ES-I3 (cell line): ENCODE results near the gene ADGRL1.
"Not testable (repeated sequence)": the region's sequence is repeated elsewhere in the genome, so short reads cannot be mapped to it uniquely, and the experiment has no call there.

ENCODE experiments used
- H3K36me3 ChIP-seq: 2 replicates; pipeline ENCODE4 v1.6.1; 2013; ENCODE audit warnings: mild to moderate bottlenecking, low read length, control low read depth, moderate library complexity; ENCODE audit not compliant: insufficient read depth
- H3K4me1 ChIP-seq: 2 replicates; pipeline ENCODE4 v1.6.1; 2013; ENCODE audit warnings: mild to moderate bottlenecking, control low read depth, low read length; ENCODE audit not compliant: insufficient read depth
- H3K9ac ChIP-seq: 2 replicates; pipeline ENCODE4 v1.6.1; 2013; ENCODE audit warnings: low read depth, mild to moderate bottlenecking, low read length, moderate library complexity
- H3K9me3 ChIP-seq: 2 replicates; pipeline ENCODE4 v1.6.1; 2013; ENCODE audit warnings: mild to moderate bottlenecking, low read length, moderate library complexity; ENCODE audit not compliant: control insufficient read depth, insufficient read depth

ADGRL1 gene

GRCh38 chr19:14187561-14187960, 18.4 kb downstream of the ADGRL1 start:
- Histone ChIP-seq H3K9ac (no peak overlapping the region), H3K9me3 (no peaks in the 10 kb centered on the region), H3K4me1 (no peaks in the 10 kb centered on the region; the same call in 1 of the 2 replicates), H3K36me3 (no peaks in the 10 kb centered on the region)

- H3K9ac ChIP-seq, H3K9me3 ChIP-seq, H3K36me3 ChIP-seq, H3K4me1 ChIP-seq: not testable (repeated sequence)
These were observed 19.3 kb downstream of the ADGRL1 start for GRCh38 chr19:14186684-14187083.

- not testable (repeated sequence) for H3K9ac ChIP-seq, H3K36me3 ChIP-seq, H3K4me1 ChIP-seq, H3K9me3 ChIP-seq
These were observed 20.3 kb downstream of the ADGRL1 start for GRCh38 chr19:14185691-14186090.

GRCh38 chr19:14185158-14185557, 20.8 kb downstream of the ADGRL1 start:
- Histone ChIP-seq H3K4me1 (no peaks in the 10 kb centered on the region; the same call in 1 of the 2 replicates), H3K9ac (no peak overlapping the region), H3K36me3 (no peaks in the 10 kb centered on the region), H3K9me3 (no peaks in the 10 kb centered on the region)

- Histone ChIP-seq H3K9ac (no peak overlapping the region), H3K4me1 (no peaks in the 10 kb centered on the region; the same call in 1 of the 2 replicates), H3K9me3 (no peaks in the 10 kb centered on the region), H3K36me3 (no peaks in the 10 kb centered on the region)
These were observed 22.1 kb downstream of the ADGRL1 start for GRCh38 chr19:14183741-14184350.

- peaks cover 3% of the 10 kb centered on the region; the same call in 1 of the 2 replicates for H3K36me3 ChIP-seq
- H3K9me3 ChIP-seq: no peaks in the 10 kb centered on the region
- no peaks in the 10 kb centered on the region; the same call in 1 of the 2 replicates for H3K4me1 ChIP-seq
- no peak overlapping the region for H3K9ac ChIP-seq
These were observed 23.5 kb downstream of the ADGRL1 start for GRCh38 chr19:14182476-14182875.

- Histone ChIP-seq H3K4me1 (no peaks in the 10 kb centered on the region; the same call in 1 of the 2 replicates), H3K9ac (no peak overlapping the region), H3K9me3 (no peaks in the 10 kb centered on the region), H3K36me3 (peaks cover 3% of the 10 kb centered on the region; the same call in 1 of the 2 replicates)
These were observed 24.1 kb downstream of the ADGRL1 start for GRCh38 chr19:14181906-14182305.

GRCh38 chr19:14181199-14181598, 24.8 kb downstream of the ADGRL1 start:
- H3K9me3 ChIP-seq, H3K9ac ChIP-seq, H3K4me1 ChIP-seq, H3K36me3 ChIP-seq: not testable (repeated sequence)

GRCh38 chr19:14177496-14178074, 28.4 kb downstream of the ADGRL1 start:
- Histone ChIP-seq H3K4me1 (no peaks in the 10 kb centered on the region), H3K9ac (no peak overlapping the region), H3K9me3 (no peaks in the 10 kb centered on the region), H3K36me3 (peaks cover 11% of the 10 kb centered on the region)

GRCh38 chr19:14175351-14175792, 30.6 kb downstream of the ADGRL1 start:
- Histone ChIP-seq H3K36me3 (peaks cover 11% of the 10 kb centered on the region), H3K9ac (no peak overlapping the region), H3K4me1 (no peaks in the 10 kb centered on the region), H3K9me3 (no peaks in the 10 kb centered on the region)

GRCh38 chr19:14174883-14175282, 31.1 kb downstream of the ADGRL1 start:
- no peak overlapping the region for H3K9ac ChIP-seq
- no peaks in the 10 kb centered on the region for H3K9me3 ChIP-seq
- no peaks in the 10 kb centered on the region for H3K4me1 ChIP-seq
- peaks cover 11% of the 10 kb centered on the region for H3K36me3 ChIP-seq

GRCh38 chr19:14168993-14169392, 37.0 kb downstream of the ADGRL1 start:
- peaks cover 13% of the 10 kb centered on the region for H3K36me3 ChIP-seq
- no peaks in the 10 kb centered on the region for H3K9me3 ChIP-seq

GRCh38 chr19:14168259-14168972, 37.6 kb downstream of the ADGRL1 start:
- H3K9me3 ChIP-seq: no peaks in the 10 kb centered on the region
- no peak overlapping the region for H3K9ac ChIP-seq
- H3K36me3 ChIP-seq: peaks cover 11% of the 10 kb centered on the region

More at GRCh38 chr19:14168993-14169392, 37.0 kb downstream of the ADGRL1 start:
- no peak overlapping the region for H3K9ac ChIP-seq
- H3K4me1 ChIP-seq: no peaks in the 10 kb centered on the region; the same call in 1 of the 2 replicates

GRCh38 chr19:14167576-14168138, 38.3 kb downstream of the ADGRL1 start:
- H3K4me1 ChIP-seq: no peaks in the 10 kb centered on the region; the same call in 1 of the 2 replicates
- H3K9ac ChIP-seq: no peak overlapping the region
- no peaks in the 10 kb centered on the region for H3K9me3 ChIP-seq
- peaks cover 7% of the 10 kb centered on the region for H3K36me3 ChIP-seq

More at GRCh38 chr19:14168259-14168972, 37.6 kb downstream of the ADGRL1 start:
- H3K4me1 ChIP-seq: no peaks in the 10 kb centered on the region; the same call in 1 of the 2 replicates
